ENCODE measurements around the gene SOX1.

The SOX1 gene

GRCh38 chr13:112073245-112074138, 6.5 kb downstream of the SOX1 start:
- DNase-seq, result no peak

- no peak for DNase-seq
These were observed 7.4 kb downstream of the SOX1 start for GRCh38 chr13:112074139-112074865.

- no peak for DNase-seq
These were observed 10.8 kb downstream of the SOX1 start for GRCh38 chr13:112077729-112078128.

GRCh38 chr13:112078216-112078615, 11.3 kb downstream of the SOX1 start:
- DNase-seq, result no peak

- DNase-seq, result no peak
These were observed 12.1 kb downstream of the SOX1 start for GRCh38 chr13:112078879-112079531.

- DNase-seq, result no peak
These were observed 12.7 kb downstream of the SOX1 start for GRCh38 chr13:112079696-112080095.

- no peak for DNase-seq
These were observed 17.0 kb downstream of the SOX1 start for GRCh38 chr13:112083971-112084370.

- DNase-seq, result no peak
These were observed 25.5 kb downstream of the SOX1 start for GRCh38 chr13:112092453-112092852.

GRCh38 chr13:112095354-112095753, 28.4 kb downstream of the SOX1 start:
- DNase-seq, result no peak

GRCh38 chr13:112096959-112097358, 30.0 kb downstream of the SOX1 start:
- DNase-seq, result no peak

GRCh38 chr13:112097770-112098169, 30.8 kb downstream of the SOX1 start:
- DNase-seq, result no peak

- no peak for DNase-seq
These were observed 31.8 kb downstream of the SOX1 start for GRCh38 chr13:112098699-112099098.

- no peak for DNase-seq
These were observed 34.5 kb downstream of the SOX1 start for GRCh38 chr13:112101360-112101930.

GRCh38 chr13:112102243-112102642, 35.3 kb downstream of the SOX1 start:
- DNase-seq, result no peak

GRCh38 chr13:112103260-112103838, 36.4 kb downstream of the SOX1 start:
- no peak for DNase-seq

- no peak for DNase-seq
These were observed 37.3 kb downstream of the SOX1 start for GRCh38 chr13:112103961-112104880.

GRCh38 chr13:112104881-112105234, 37.9 kb downstream of the SOX1 start:
- DNase-seq, result no peak

GRCh38 chr13:112105244-112105681, 38.3 kb downstream of the SOX1 start:
- no peak for DNase-seq

GRCh38 chr13:112105892-112106291, 38.9 kb downstream of the SOX1 start:
- DNase-seq, result no peak

- DNase-seq, result no peak
These were observed 39.7 kb downstream of the SOX1 start for GRCh38 chr13:112106478-112107141.

- no peak for DNase-seq
These were observed 40.3 kb downstream of the SOX1 start for GRCh38 chr13:112107289-112107688.

Data from DMS53 (cell line).